ENCODE data around the gene PLA2G6.
"Not testable (repeated sequence)": the region's sequence is repeated elsewhere in the genome, so short reads cannot be mapped to it uniquely, and the experiment has no call there.

PLA2G6 gene

GRCh38 chr22:38155703-38156102, 25.9 kb downstream of the PLA2G6 start:
- in situ Hi-C loops (cut with MboI; ENCODE audit: low sequenced_read_pairs), result no loop called here
- Histone ChIP-seq H3K4me1 (no peaks in the 10 kb centered on the region), H3K27me3 (ENCODE audit: low read depth) (no peaks in the 10 kb centered on the region), H3K36me3 (replicated peaks) (0 out of 2 replicates have a peak, but pooled peaks cover 2% of the 10 kb centered on the region), H3K4me3 (no peak overlapping the region), H3K9me3 (no peaks in the 10 kb centered on the region)
- no peak for DNase-seq (ENCODE audit: low spot score in 2 of 2)

DNA sequence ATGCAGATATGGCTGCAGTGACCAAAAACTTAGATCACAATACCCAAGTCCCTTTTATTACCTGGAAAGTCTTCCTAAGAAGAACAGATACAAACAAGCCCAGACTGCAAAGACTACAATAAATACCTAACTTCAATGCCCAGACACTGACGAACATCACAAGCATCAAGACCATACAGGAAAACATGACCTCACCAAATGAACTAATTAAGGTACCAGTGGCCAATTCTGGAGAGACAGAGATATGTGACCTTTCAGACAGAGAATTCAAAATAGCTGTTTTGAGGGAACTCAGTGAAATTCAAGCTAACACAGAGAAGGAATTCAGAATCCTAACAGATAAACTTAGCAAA, 27.1 kb downstream of the PLA2G6 start:
- H3K27me3 ChIP-seq (ENCODE audit: low read depth); DNase-seq (ENCODE audit: low spot score in 2 of 2); H3K4me3 ChIP-seq; in situ Hi-C loops (cut with MboI; ENCODE audit: low sequenced_read_pairs); H3K9me3 ChIP-seq; H3K36me3 ChIP-seq (replicated peaks); H3K4me1 ChIP-seq: not testable (repeated sequence)

- Histone ChIP-seq H3K27me3 (ENCODE audit: low read depth) (no peaks in the 10 kb centered on the region), H3K36me3 (replicated peaks) (0 out of 2 replicates have a peak, but pooled peaks cover 2% of the 10 kb centered on the region), H3K4me3 (no peak overlapping the region), H3K9me3 (no peaks in the 10 kb centered on the region), H3K4me1 (no peaks in the 10 kb centered on the region)
- in situ Hi-C loops (cut with MboI; ENCODE audit: low sequenced_read_pairs), result no loop called here
- no peak for DNase-seq (ENCODE audit: low spot score in 2 of 2)
These were observed 27.6 kb downstream of the PLA2G6 start for GRCh38 chr22:38153821-38154562.

- Histone ChIP-seq H3K4me1 (peaks cover 2% of the 10 kb centered on the region; the same call in 1 of the 2 replicates), H3K9me3 (no peaks in the 10 kb centered on the region), H3K36me3 (replicated peaks) (0 out of 2 replicates have a peak, but pooled peaks cover 2% of the 10 kb centered on the region), H3K4me3 (no peak overlapping the region), H3K27me3 (ENCODE audit: low read depth) (no peaks in the 10 kb centered on the region)
- no peak for DNase-seq (ENCODE audit: low spot score in 2 of 2)
- in situ Hi-C loops (cut with MboI; ENCODE audit: low sequenced_read_pairs), result no loop called here
These were observed 30.5 kb downstream of the PLA2G6 start for GRCh38 chr22:38151126-38151500.

- Histone ChIP-seq H3K27me3 (ENCODE audit: low read depth) (no peaks in the 10 kb centered on the region), H3K9me3 (no peaks in the 10 kb centered on the region), H3K4me3 (no peak overlapping the region), H3K4me1 (peaks cover 6% of the 10 kb centered on the region; the same call in 1 of the 2 replicates), H3K36me3 (replicated peaks) (0 out of 2 replicates have a peak, but pooled peaks cover 2% of the 10 kb centered on the region)
- in situ Hi-C loops (cut with MboI; ENCODE audit: low sequenced_read_pairs), result no loop called here
- no peak for DNase-seq (ENCODE audit: low spot score in 2 of 2)
These were observed 33.4 kb downstream of the PLA2G6 start for GRCh38 chr22:38148245-38148644.

DNA sequence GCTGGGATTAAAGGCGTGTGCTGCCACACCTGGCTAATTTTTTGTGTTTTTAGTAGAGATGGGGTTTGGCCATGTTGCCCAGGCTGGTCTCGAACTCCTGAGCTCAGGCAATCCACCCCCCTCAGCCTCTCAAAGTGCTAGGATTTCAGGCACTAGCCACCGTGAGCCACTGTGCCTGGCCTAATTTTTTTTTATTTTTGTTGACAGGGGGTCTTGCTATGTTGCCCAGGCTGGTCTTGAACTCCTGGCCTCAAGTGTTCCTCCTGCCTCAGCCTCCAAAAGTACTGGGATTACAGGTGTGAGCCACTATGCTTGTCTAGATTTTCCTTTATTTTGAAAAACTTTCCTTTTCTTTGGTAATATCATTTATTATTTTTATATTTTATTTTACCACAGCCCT, 35.5 kb downstream of the PLA2G6 start:
- H3K36me3 ChIP-seq (replicated peaks); DNase-seq (ENCODE audit: low spot score in 2 of 2); H3K27me3 ChIP-seq (ENCODE audit: low read depth); in situ Hi-C loops (cut with MboI; ENCODE audit: low sequenced_read_pairs); H3K9me3 ChIP-seq; H3K4me3 ChIP-seq; H3K4me1 ChIP-seq: not testable (repeated sequence)

DNA sequence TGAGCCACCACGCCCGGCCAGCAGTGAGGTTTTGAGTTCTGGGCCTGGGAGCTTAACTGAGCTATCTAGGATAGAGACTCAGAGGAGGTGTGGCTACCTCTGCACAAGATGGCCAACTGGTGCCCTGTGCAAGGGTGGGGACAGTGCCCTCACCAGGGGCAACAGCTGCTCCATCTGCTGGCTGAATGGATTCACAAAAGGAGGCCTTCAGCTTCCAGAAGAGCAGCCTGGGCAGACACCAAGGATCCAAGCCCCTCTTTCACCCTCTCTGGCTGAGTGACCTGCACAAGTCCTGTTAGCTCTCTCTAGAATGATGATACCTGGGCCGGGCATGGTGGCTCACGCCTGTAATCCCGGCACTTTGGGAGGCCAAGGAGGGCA, 37.6 kb downstream of the PLA2G6 start:
- in situ Hi-C loops (cut with MboI; ENCODE audit: low sequenced_read_pairs), result no loop called here
- Histone ChIP-seq H3K4me1 (peaks cover 6% of the 10 kb centered on the region; the same call in 1 of the 2 replicates), H3K27me3 (ENCODE audit: low read depth) (no peaks in the 10 kb centered on the region), H3K36me3 (replicated peaks) (no peaks in the 10 kb centered on the region; the same call in 1 of the 2 replicates), H3K9me3 (no peaks in the 10 kb centered on the region), H3K4me3 (no peak overlapping the region)
- no peak for DNase-seq (ENCODE audit: low spot score in 2 of 2)

- no peaks in the 10 kb centered on the region; the same call in 1 of the 2 replicates for H3K36me3 ChIP-seq (replicated peaks)
- no peak overlapping the region for H3K4me3 ChIP-seq
- in situ Hi-C loops (cut with MboI; ENCODE audit: low sequenced_read_pairs), result no loop called here
- H3K4me1 ChIP-seq, result peaks cover 6% of the 10 kb centered on the region; the same call in 1 of the 2 replicates
- no peak for DNase-seq (ENCODE audit: low spot score in 2 of 2)
- no peaks in the 10 kb centered on the region for H3K27me3 ChIP-seq (ENCODE audit: low read depth)
- H3K9me3 ChIP-seq, result no peaks in the 10 kb centered on the region
These were observed 39.0 kb downstream of the PLA2G6 start for GRCh38 chr22:38142606-38143005.

DNA sequence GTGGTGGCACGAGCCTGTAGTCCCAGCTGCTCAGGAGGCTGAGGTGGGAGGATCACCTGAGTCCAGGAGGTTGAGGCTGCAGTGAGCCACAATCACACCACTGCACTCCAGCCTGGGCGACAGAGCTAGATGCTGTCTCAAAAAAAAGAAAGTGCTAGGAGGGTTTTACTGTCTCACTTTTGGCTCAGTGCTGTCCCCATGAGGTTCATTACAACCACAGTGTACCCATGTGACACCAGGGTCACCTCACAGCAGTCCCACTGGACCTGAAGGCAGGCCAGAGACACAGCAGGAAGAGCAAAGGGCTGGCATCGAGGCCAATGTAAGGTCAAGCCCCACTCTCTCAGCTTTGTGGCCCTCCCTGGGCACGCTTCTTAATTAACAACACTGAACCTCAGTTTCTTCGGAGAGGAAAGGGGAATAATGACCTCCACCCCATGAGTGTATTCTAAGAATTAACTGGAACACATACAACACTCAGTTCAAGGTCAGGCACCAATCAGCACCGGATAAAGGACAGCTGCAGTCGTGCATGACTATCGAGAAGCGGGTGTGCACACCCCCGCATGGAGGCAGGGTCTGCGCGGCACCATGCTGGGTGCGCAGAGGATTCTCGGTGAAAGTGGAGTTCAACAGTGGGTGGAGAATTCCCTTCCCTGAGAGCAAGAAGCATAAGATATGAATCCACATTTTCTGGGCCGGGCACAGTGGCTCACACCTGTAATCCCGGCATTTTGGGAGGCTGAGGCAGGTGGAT, 40.2 kb downstream of the PLA2G6 start:
- H3K36me3 ChIP-seq (replicated peaks), result no peaks in the 10 kb centered on the region; the same call in 1 of the 2 replicates
- no peak for DNase-seq (ENCODE audit: low spot score in 2 of 2)
- H3K9me3 ChIP-seq, result no peaks in the 10 kb centered on the region
- H3K4me3 ChIP-seq, result no peak overlapping the region
- in situ Hi-C loops (cut with MboI; ENCODE audit: low sequenced_read_pairs), result no loop called here
- H3K27me3 ChIP-seq (ENCODE audit: low read depth), result no peaks in the 10 kb centered on the region
- H3K4me1 ChIP-seq, result peaks cover 6% of the 10 kb centered on the region; the same call in 1 of the 2 replicates

GRCh38 chr22:38139901-38140300, 41.7 kb downstream of the PLA2G6 start:
- H3K9me3 ChIP-seq, result no peaks in the 10 kb centered on the region
- H3K4me1 ChIP-seq, result no peaks in the 10 kb centered on the region
- in situ Hi-C loops (cut with MboI; ENCODE audit: low sequenced_read_pairs), result no loop called here
- no peak overlapping the region for H3K4me3 ChIP-seq
- peaks cover 9% of the 10 kb centered on the region for H3K36me3 ChIP-seq (replicated peaks)
- H3K27me3 ChIP-seq (ENCODE audit: low read depth), result no peaks in the 10 kb centered on the region
- no peak for DNase-seq (ENCODE audit: low spot score in 2 of 2)

GRCh38 chr22:38138961-38139360, 42.7 kb downstream of the PLA2G6 start:
- no peak for DNase-seq (ENCODE audit: low spot score in 2 of 2)
- Histone ChIP-seq H3K4me1 (no peaks in the 10 kb centered on the region), H3K4me3 (no peak overlapping the region), H3K36me3 (replicated peaks) (peaks cover 9% of the 10 kb centered on the region), H3K9me3 (no peaks in the 10 kb centered on the region), H3K27me3 (ENCODE audit: low read depth) (no peaks in the 10 kb centered on the region)
- in situ Hi-C loops (cut with MboI; ENCODE audit: low sequenced_read_pairs), result no loop called here

- Histone ChIP-seq H3K27me3 (ENCODE audit: low read depth) (no peaks in the 10 kb centered on the region), H3K4me3 (no peak overlapping the region), H3K4me1 (no peaks in the 10 kb centered on the region), H3K36me3 (replicated peaks) (peaks cover 9% of the 10 kb centered on the region), H3K9me3 (no peaks in the 10 kb centered on the region)
- DNase-seq (ENCODE audit: low spot score in 2 of 2), result no peak
- in situ Hi-C loops (cut with MboI; ENCODE audit: low sequenced_read_pairs), result no loop called here
These were observed 43.5 kb downstream of the PLA2G6 start for GRCh38 chr22:38137876-38138687.

GRCh38 chr22:38136607-38137006, 45.0 kb downstream of the PLA2G6 start:
- Histone ChIP-seq H3K36me3 (replicated peaks) (peaks cover 9% of the 10 kb centered on the region), H3K9me3 (no peaks in the 10 kb centered on the region), H3K27me3 (ENCODE audit: low read depth) (no peaks in the 10 kb centered on the region), H3K4me1 (no peaks in the 10 kb centered on the region), H3K4me3 (no peak overlapping the region)
- in situ Hi-C loops (cut with MboI; ENCODE audit: low sequenced_read_pairs), result no loop called here
- DNase-seq (ENCODE audit: low spot score in 2 of 2), result no peak

Measured in HAP-1 (cell line).